ENCODE measurements around the gene DRC7.

Gene DRC7

GRCh38 chr16:57663917-57664661, 30.5 kb upstream of the DRC7 start:
- no peak for DNase-seq (ENCODE audit: extremely low read depth, insufficient read length)
- Histone ChIP-seq H3K27me3 (replicated peaks; ENCODE audit: control insufficient read depth, insufficient read depth, low read length) (peaks cover 2% of the 10 kb centered on the region; the same call in 1 of the 2 replicates), H3K36me3 (ENCODE audit: control insufficient read depth, insufficient read depth, low read length) (no peaks in the 10 kb centered on the region), H3K4me3 (replicated peaks; ENCODE audit: low read depth, low read length) (no peak overlapping the region)
- TF ChIP-seq CTCF (IDR thresholded peaks at IDR 0.05; ENCODE audit: insufficient read depth, low read length, poor library complexity, severe bottlenecking), result no peak

GRCh38 chr16:57664662-57665025, 30.0 kb upstream of the DRC7 start:
- no peak for DNase-seq (ENCODE audit: extremely low read depth, insufficient read length)
- Histone ChIP-seq H3K27me3 (replicated peaks; ENCODE audit: control insufficient read depth, insufficient read depth, low read length) (peaks cover 2% of the 10 kb centered on the region; the same call in 1 of the 2 replicates), H3K36me3 (ENCODE audit: control insufficient read depth, insufficient read depth, low read length) (no peaks in the 10 kb centered on the region), H3K4me3 (replicated peaks; ENCODE audit: low read depth, low read length) (no peak overlapping the region)
- TF ChIP-seq CTCF (IDR thresholded peaks at IDR 0.05; ENCODE audit: insufficient read depth, low read length, poor library complexity, severe bottlenecking), result no peak

DNA sequence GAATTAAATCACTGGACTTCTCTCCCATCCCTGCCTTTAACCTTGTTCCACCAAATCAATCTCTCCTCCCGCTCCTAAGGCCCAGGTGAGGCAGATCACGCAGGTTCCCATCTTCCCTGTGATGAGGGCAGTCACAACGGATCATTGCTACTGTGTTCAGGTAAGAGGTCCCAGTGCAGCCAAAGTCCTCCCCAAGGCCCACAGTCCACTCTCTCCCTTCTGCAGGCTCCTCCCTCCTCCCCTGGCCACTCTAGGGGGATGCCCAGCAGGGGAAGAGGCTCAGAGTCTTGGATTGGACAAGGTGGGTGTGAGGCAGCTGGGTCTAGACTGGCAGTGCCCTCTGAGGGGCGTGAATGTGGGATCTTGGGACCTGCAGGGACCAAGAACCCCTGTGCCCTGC, 29.1 kb upstream of the DRC7 start:
- H3K4me3 ChIP-seq (replicated peaks; ENCODE audit: low read depth, low read length), result no peak overlapping the region
- H3K36me3 ChIP-seq (ENCODE audit: control insufficient read depth, insufficient read depth, low read length), result no peaks in the 10 kb centered on the region
- no peak for TF ChIP-seq CTCF (IDR thresholded peaks at IDR 0.05; ENCODE audit: insufficient read depth, low read length, poor library complexity, severe bottlenecking)
- no peak for DNase-seq (ENCODE audit: extremely low read depth, insufficient read length)
- peaks cover 2% of the 10 kb centered on the region; the same call in 1 of the 2 replicates for H3K27me3 ChIP-seq (replicated peaks; ENCODE audit: control insufficient read depth, insufficient read depth, low read length)

GRCh38 chr16:57666353-57667047, 28.1 kb upstream of the DRC7 start:
- Histone ChIP-seq H3K36me3 (ENCODE audit: control insufficient read depth, insufficient read depth, low read length) (no peaks in the 10 kb centered on the region), H3K4me3 (replicated peaks; ENCODE audit: low read depth, low read length) (no peak overlapping the region), H3K27me3 (replicated peaks; ENCODE audit: control insufficient read depth, insufficient read depth, low read length) (peaks cover 2% of the 10 kb centered on the region; the same call in 1 of the 2 replicates)
- TF ChIP-seq CTCF (IDR thresholded peaks at IDR 0.05; ENCODE audit: insufficient read depth, low read length, poor library complexity, severe bottlenecking), result no peak
- DNase-seq (ENCODE audit: extremely low read depth, insufficient read length), result no peak

DNA sequence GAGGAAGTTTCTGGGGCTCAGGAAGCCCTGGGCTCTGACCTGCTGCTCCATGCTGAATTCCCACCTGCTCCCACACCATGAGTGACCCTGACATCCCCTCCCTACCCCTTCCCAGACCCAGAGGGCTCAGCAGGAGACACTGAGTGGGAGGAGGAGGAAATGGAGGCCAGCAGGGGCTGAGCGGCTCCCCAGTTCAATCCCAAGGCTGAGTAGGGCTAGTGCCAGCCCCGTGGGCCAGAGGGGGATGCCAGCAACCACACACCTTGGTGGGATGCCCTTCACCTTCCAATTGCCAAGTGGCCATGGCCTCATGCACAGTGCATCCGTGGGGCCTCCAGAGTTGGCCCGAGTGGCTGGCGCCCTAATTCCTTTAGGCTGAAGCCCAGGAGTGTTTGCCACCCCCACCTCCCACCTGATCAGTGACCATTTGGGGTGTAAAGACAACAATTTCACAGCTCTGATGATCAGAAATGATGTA, 27.5 kb upstream of the DRC7 start:
- DNase-seq (ENCODE audit: extremely low read depth, insufficient read length), result no peak
- Histone ChIP-seq H3K4me3 (replicated peaks; ENCODE audit: low read depth, low read length) (no peak overlapping the region), H3K27me3 (replicated peaks; ENCODE audit: control insufficient read depth, insufficient read depth, low read length) (peaks cover 2% of the 10 kb centered on the region; the same call in 1 of the 2 replicates), H3K36me3 (ENCODE audit: control insufficient read depth, insufficient read depth, low read length) (no peaks in the 10 kb centered on the region)
- no peak for TF ChIP-seq CTCF (IDR thresholded peaks at IDR 0.05; ENCODE audit: insufficient read depth, low read length, poor library complexity, severe bottlenecking)
